DOHH2 (cell line): ENCODE results near the gene LAPTM5.
"Not testable (repeated sequence)": the region's sequence is repeated elsewhere in the genome, so short reads cannot be mapped to it uniquely, and the experiment has no call there.

ENCODE experiments used
- H3F3A ChIP-seq: fragments of 200-600 bp; sonication (generic), shearing (Covaris generic); 2 replicates; pipeline ENCODE4 v1.6.0; 2016; ENCODE audit warnings: antibody characterized with exemption, mild to moderate bottlenecking; ENCODE audit not compliant: control insufficient read depth, insufficient read depth
- H3K27ac ChIP-seq: fragments of 200-600 bp; sonication (generic); 2 replicates; pipeline ENCODE4 v1.5.1; 2014; ENCODE audit warnings: low read depth, mild to moderate bottlenecking, low read length, moderate library complexity
- H3K27me3 ChIP-seq: fragments of 200-600 bp; sonication (generic); 2 replicates; pipeline ENCODE4 v1.6.1; 2014; ENCODE audit warnings: mild to moderate bottlenecking, low read length, mixed read lengths; ENCODE audit not compliant: control insufficient read depth
- H3K36me3 ChIP-seq: fragments of 200-600 bp; sonication (generic); 2 replicates; pipeline ENCODE4 v1.6.1; 2014; ENCODE audit warnings: mild to moderate bottlenecking, low read length, moderate library complexity, mixed read lengths; ENCODE audit not compliant: control insufficient read depth
- H3K4me1 ChIP-seq: fragments of 200-600 bp; sonication (generic); 2 replicates; pipeline ENCODE4 v1.6.1; 2014; ENCODE audit warnings: mild to moderate bottlenecking, low read length, mixed read lengths; ENCODE audit not compliant: control insufficient read depth
- H3K4me2 ChIP-seq: fragments of 200-600 bp; sonication (generic); 2 replicates; pipeline ENCODE4 v1.6.0; 2014; ENCODE audit warnings: mild to moderate bottlenecking, low read length, moderate library complexity
- H3K4me3 ChIP-seq: fragments of 200-600 bp; sonication (generic); 2 replicates; pipeline ENCODE4 v1.5.1; 2014; ENCODE audit warnings: mild to moderate bottlenecking, low read length, mixed read lengths
- H3K79me2 ChIP-seq: fragments of 200-600 bp; sonication (generic); 2 replicates; pipeline ENCODE4 v1.6.1; 2014; ENCODE audit warnings: mild to moderate bottlenecking, low read length, mixed read lengths; ENCODE audit not compliant: control insufficient read depth
- H3K9me2 ChIP-seq: fragments of 200-600 bp; sonication (generic); replicated peaks from 2 replicates; pipeline ENCODE4 v1.6.1; 2014; ENCODE audit warnings: mild to moderate bottlenecking, low read length, mixed read lengths; ENCODE audit not compliant: control insufficient read depth
- H3K9me3 ChIP-seq: fragments of 200-600 bp; sonication (generic); 2 replicates; pipeline ENCODE4 v1.6.1; 2014; ENCODE audit warnings: antibody characterized with exemption, low read length, mixed read lengths; ENCODE audit not compliant: control insufficient read depth, insufficient read depth
- H4K20me1 ChIP-seq: fragments of 200-600 bp; sonication (generic); 2 replicates; pipeline ENCODE4 v1.6.0; 2014; ENCODE audit warnings: low read depth, mild to moderate bottlenecking, antibody characterized with exemption, low read length, moderate library complexity; ENCODE audit not compliant: control insufficient read depth, insufficient read depth
- EZH2phosphoT487 ChIP-seq: fragments of 200-600 bp; sonication (generic); IDR thresholded peaks from 2 replicates; pipeline ENCODE4 v1.6.1; 2017; ENCODE audit warnings: borderline replicate concordance, mild to moderate bottlenecking, antibody characterized with exemption, low read length, moderate library complexity, mixed read lengths
- TF ChIP-seq, protein P1 (sequence below): fragments of 200-600 bp; sonication (generic); IDR thresholded peaks from one replicate; pipeline ENCODE4 v1.5.1; 2014; ENCODE audit warnings: antibody characterized with exemption, mild to moderate bottlenecking, low read depth, low read length; ENCODE audit not compliant: poor library complexity, severe bottlenecking

Gene LAPTM5

GRCh38 chr1:30768159-30768829 lies 10.7 kb upstream of the LAPTM5 start:
- Histone ChIP-seq H3K36me3 (no peaks in the 10 kb centered on the region), H3K79me2 (no peaks in the 10 kb centered on the region), H3K4me1 (peaks cover 11% of the 10 kb centered on the region), H3K27ac (no peak overlapping the region), H3K27me3 (no peaks in the 10 kb centered on the region), H3K4me2 (no peak overlapping the region), H3K4me3 (no peak overlapping the region), H3F3A (no peaks in the 10 kb centered on the region), H4K20me1 (no peaks in the 10 kb centered on the region), H3K9me3 (no peaks in the 10 kb centered on the region), H3K9me2 (no peaks in the 10 kb centered on the region)
- no peak for TF ChIP-seq EZH2phosphoT487
- TF ChIP-seq, protein P1, sequence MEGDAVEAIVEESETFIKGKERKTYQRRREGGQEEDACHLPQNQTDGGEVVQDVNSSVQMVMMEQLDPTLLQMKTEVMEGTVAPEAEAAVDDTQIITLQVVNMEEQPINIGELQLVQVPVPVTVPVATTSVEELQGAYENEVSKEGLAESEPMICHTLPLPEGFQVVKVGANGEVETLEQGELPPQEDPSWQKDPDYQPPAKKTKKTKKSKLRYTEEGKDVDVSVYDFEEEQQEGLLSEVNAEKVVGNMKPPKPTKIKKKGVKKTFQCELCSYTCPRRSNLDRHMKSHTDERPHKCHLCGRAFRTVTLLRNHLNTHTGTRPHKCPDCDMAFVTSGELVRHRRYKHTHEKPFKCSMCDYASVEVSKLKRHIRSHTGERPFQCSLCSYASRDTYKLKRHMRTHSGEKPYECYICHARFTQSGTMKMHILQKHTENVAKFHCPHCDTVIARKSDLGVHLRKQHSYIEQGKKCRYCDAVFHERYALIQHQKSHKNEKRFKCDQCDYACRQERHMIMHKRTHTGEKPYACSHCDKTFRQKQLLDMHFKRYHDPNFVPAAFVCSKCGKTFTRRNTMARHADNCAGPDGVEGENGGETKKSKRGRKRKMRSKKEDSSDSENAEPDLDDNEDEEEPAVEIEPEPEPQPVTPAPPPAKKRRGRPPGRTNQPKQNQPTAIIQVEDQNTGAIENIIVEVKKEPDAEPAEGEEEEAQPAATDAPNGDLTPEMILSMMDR = no peak

DNA sequence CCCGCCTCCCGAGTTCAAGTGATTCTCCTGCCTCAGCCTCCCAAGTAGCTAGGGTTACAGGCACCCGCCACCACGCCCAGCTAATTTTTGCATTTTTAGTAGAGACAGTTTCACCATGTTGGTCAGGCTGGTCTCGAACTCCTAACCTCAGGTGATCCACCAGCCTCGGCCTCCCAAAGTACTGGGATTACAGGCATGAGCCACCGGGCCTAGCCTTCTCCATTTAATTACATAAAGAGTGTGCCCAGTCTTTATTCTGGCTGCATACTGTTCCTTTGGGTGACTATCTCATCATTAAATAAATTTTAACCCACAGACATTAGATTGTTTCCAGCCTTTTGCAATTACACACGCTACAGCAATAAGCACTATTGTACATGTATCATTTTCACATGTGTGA lies 9.4 kb upstream of the LAPTM5 start:
- not testable (repeated sequence) for H3F3A ChIP-seq, H3K4me3 ChIP-seq, H3K9me2 ChIP-seq, H3K4me2 ChIP-seq, H3K27ac ChIP-seq, H3K79me2 ChIP-seq, H3K27me3 ChIP-seq, H3K9me3 ChIP-seq, H4K20me1 ChIP-seq, H3K36me3 ChIP-seq
- H3K4me1 ChIP-seq = peaks cover 24% of the 10 kb centered on the region

- H4K20me1 ChIP-seq = no peaks in the 10 kb centered on the region
- H3K27me3 ChIP-seq = no peaks in the 10 kb centered on the region
- peaks cover 36% of the 10 kb centered on the region for H3K4me1 ChIP-seq
- no peaks in the 10 kb centered on the region for H3K36me3 ChIP-seq
- no peak overlapping the region for H3K4me2 ChIP-seq
- no peaks in the 10 kb centered on the region for H3K9me3 ChIP-seq
- peaks cover 12% of the 10 kb centered on the region for H3F3A ChIP-seq
- H3K27ac ChIP-seq = no peak overlapping the region
- no peaks in the 10 kb centered on the region for H3K9me2 ChIP-seq
- TF ChIP-seq, protein P1 = no peak
- no peak for TF ChIP-seq EZH2phosphoT487
- no peak overlapping the region for H3K4me3 ChIP-seq
- H3K79me2 ChIP-seq = no peaks in the 10 kb centered on the region
Observed at GRCh38 chr1:30765556-30766434, 8.2 kb upstream of the LAPTM5 start.
